ENCODE measurements around the gene KIF18A.

- TF ChIP-seq POLR2AphosphoS5 (IDR thresholded peaks at IDR 0.05; ENCODE audit: low read depth, low read length) (no peak), REST (IDR thresholded peaks at IDR 0.05; ENCODE audit: insufficient read depth in 1 of 2, low read depth in 2 of 2, low read length in 1 of 2) (no peak), CTCF (IDR thresholded peaks at IDR 0.05) (no peak), TCF7L2 (IDR thresholded peaks at IDR 0.05; ENCODE audit: low read depth, low read length) (no peak)
These were observed 25.2 kb upstream of the KIF18A start for GRCh38 chr11:28133146-28133545.

All from Panc1 (cell line).